ENCODE data around the gene RIBC2. TPM values are rescaled to one million over a fixed set of nuclear protein-coding genes. Genes with fewer than 3 reads are reported as not detected.

Gene RIBC2
- total and polyA plus RNA-seq, 9 of the 15 experiments (the other 6 are each of a cell fraction or from before 2014, with no cell fraction given) = not detected

- H2AFZ ChIP-seq (ENCODE audit: low read depth, low read length) = no peak overlapping the region
- peaks cover 0 to 10% of the 10 kb centered on the region in 2 experiments; a peak in 2 of 5 replicates for H3K27me3 ChIP-seq (ENCODE audit: control insufficient read depth in 2 of 2, insufficient read depth in 2 of 2, low read length in 2 of 2)
- H3K79me2 ChIP-seq (ENCODE audit: control insufficient read depth, insufficient read depth, low read length) = no peaks in the 10 kb centered on the region
- no peaks in the 10 kb centered on the region for H4K20me1 ChIP-seq (replicated peaks; ENCODE audit: control insufficient read depth, insufficient read depth, low read length)
- H3K9me3 ChIP-seq (replicated peaks; ENCODE audit: control insufficient read depth, insufficient read depth, low read depth, low read length) = no peaks in the 10 kb centered on the region
- 9% methylated on average over 7 of the region's 8 CpGs for WGBS (ENCODE audit: insufficient coverage, low coverage, missing lambda C conversion rate)
- H3K4me1 ChIP-seq (replicated peaks in 1 of 2; ENCODE audit: control insufficient read depth in 2 of 2, insufficient read depth in 2 of 2, low read length in 2 of 2) = no peaks in the 10 kb centered on the region
- no peak for ATAC-seq
- CTCF ChIA-PET (ENCODE audit: low intra/inter-chr PET ratio) = no interaction called here
- TF ChIP-seq GMEB1 (CRISPR knock-in tag; IDR thresholded peaks at IDR 0.05) = no peak
- TF ChIP-seq, protein P1, sequence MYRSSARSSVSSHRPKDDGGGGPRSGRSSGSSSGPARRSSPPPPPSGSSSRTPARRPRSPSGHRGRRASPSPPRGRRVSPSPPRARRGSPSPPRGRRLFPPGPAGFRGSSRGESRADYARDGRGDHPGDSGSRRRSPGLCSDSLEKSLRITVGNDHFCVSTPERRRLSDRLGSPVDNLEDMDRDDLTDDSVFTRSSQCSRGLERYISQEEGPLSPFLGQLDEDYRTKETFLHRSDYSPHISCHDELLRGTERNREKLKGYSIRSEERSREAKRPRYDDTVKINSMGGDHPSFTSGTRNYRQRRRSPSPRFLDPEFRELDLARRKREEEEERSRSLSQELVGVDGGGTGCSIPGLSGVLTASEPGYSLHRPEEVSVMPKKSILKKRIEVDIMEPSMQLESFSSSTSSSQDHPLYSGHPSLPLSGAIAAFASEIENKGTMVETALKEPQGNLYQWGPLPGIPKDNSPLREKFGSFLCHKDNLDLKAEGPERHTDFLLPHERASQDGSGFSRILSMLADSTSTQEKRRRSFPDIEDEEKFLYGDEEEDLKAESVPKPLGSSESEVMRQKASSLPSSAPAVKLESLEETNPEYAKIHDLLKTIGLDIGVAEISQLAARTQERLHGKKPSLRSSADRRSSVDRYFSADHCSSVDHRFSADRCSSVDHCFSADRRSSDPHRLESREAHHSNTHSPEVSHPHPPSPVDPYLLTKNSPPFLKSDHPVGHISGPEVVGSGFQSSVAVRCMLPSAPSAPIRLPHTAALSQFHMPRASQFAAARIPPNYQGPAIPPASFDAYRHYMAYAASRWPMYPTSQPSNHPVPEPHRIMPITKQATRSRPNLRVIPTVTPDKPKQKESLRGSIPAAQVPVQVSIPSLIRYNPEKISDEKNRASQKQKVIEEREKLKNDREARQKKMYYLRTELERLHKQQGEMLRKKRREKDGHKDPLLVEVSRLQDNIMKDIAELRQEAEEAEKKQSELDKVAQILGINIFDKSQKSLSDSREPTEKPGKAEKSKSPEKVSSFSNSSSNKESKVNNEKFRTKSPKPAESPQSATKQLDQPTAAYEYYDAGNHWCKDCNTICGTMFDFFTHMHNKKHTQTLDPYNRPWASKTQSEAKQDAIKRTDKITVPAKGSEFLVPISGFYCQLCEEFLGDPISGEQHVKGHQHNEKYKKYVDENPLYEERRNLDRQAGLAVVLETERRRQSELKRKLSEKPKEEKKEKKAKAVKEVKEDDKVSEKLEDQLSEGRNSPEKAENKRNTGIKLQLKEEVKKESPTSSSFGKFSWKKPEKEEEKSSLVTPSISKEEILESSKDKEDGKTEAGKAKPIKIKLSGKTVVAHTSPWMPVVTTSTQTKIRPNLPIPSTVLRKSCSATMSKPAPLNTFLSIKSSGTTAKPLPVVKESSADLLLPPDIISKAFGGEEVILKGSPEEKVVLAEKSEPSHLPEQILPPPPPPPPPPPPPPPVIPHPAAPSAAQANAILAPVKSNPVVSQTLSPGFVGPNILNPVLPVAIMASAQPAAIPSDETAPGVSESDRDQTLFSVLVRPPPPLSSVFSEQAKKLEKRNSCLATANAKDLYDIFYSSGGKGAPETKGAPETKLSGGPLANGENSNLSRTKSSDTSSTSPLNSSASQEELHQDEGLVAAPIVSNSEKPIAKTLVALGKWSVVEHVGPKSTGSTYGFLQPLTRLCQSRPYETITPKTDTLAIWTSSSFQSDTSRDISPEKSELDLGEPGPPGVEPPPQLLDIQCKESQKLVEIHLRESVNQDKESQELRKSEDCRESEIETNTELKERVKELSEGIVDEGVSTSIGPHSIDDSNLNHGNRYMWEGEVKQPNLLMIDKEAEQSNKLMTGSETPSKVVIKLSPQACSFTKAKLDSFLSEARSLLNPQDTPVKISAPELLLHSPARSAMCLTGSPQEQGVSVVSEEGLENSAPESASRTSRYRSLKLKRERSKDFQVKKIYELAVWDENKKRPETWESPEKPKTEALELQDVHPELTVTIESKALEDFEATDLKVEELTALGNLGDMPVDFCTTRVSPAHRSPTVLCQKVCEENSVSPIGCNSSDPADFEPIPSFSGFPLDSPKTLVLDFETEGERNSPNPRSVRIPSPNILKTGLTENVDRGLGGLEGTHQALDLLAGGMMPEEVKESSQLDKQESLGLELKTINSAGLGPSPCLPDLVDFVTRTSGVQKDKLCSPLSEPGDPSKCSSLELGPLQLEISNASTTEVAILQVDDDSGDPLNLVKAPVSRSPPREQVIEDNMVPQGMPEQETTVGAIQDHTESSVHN (IDR thresholded peaks at IDR 0.05; ENCODE audit: borderline replicate concordance in 1 of 2, low read depth in 1 of 2) = no peak
- TF ChIP-seq RBM25 (IDR thresholded peaks at IDR 0.05; ENCODE audit: low read depth, low read length, severe bottlenecking) = peak; percentile 8
- no peak for TF ChIP-seq PCBP2 (IDR thresholded peaks at IDR 0.05; ENCODE audit: low read depth, low read length, poor library complexity, severe bottlenecking)
- no peak for TF ChIP-seq TCF7L2 (IDR thresholded peaks at IDR 0.05; ENCODE audit: low read depth, low read length)
- no peak for TF ChIP-seq TEAD2 (tag; IDR thresholded peaks at IDR 0.05)
- no peak for TF ChIP-seq CEBPG (CRISPR knock-in tag; IDR thresholded peaks at IDR 0.05)
- TF ChIP-seq CEBPG (tag; conservative IDR thresholded peaks at IDR 0.05 in 1 of 2, IDR thresholded peaks at IDR 0.05 in 1 of 2) = no peak
- no peak for TF ChIP-seq CTBP1 (IDR thresholded peaks at IDR 0.05; ENCODE audit: borderline replicate concordance)
- no peak for FAIRE-seq
- H3K4me2 ChIP-seq (ENCODE audit: insufficient read depth, low read length) = no peak overlapping the region
- POLR2A ChIA-PET = no interaction called here
- DNase-seq (ENCODE audit: extremely low read depth in 1 of 4, low spot score in 3 of 4) = no peak
- intact Hi-C loops (cut with micrococcal nuclease) (no loop called here), in situ Hi-C loops (cut with MboI) (no loop called here)
- no peak overlapping the region for H3K27ac ChIP-seq (ENCODE audit: extremely low read depth, low read depth, low read length)
- H3K36me3 ChIP-seq (ENCODE audit: control insufficient read depth, insufficient read depth, low read length) = no peaks in the 10 kb centered on the region
- no TSS peak for BruUV-seq (replicated peaks)
- no peaks in the 10 kb centered on the region for H3K9me1 ChIP-seq (ENCODE audit: control insufficient read depth, insufficient read depth, low read length)
- no peak overlapping the region for H3K9ac ChIP-seq (ENCODE audit: insufficient read depth in 1 of 2, low read depth in 2 of 2, low read length in 2 of 2)
- no peak overlapping the region for H3K4me3 ChIP-seq
Observed at GRCh38 chr22:45475063-45475747, 61.7 kb downstream of the RIBC2 start.
